HG03060 (cell line): ENCODE results near the gene HSD11B1L.
"Not testable (repeated sequence)": the region's sequence is repeated elsewhere in the genome, so short reads cannot be mapped to it uniquely, and the experiment has no call there.

Experiments used
- ATAC-seq: cut with Tn5 transposase; IDR thresholded peaks from one replicate; pipeline ENCODE4 v1.9.1; 2021; ENCODE audit warnings: low read depth, moderate number of reproducible peaks; ENCODE audit not compliant: unreplicated experiment

HSD11B1L gene

DNA sequence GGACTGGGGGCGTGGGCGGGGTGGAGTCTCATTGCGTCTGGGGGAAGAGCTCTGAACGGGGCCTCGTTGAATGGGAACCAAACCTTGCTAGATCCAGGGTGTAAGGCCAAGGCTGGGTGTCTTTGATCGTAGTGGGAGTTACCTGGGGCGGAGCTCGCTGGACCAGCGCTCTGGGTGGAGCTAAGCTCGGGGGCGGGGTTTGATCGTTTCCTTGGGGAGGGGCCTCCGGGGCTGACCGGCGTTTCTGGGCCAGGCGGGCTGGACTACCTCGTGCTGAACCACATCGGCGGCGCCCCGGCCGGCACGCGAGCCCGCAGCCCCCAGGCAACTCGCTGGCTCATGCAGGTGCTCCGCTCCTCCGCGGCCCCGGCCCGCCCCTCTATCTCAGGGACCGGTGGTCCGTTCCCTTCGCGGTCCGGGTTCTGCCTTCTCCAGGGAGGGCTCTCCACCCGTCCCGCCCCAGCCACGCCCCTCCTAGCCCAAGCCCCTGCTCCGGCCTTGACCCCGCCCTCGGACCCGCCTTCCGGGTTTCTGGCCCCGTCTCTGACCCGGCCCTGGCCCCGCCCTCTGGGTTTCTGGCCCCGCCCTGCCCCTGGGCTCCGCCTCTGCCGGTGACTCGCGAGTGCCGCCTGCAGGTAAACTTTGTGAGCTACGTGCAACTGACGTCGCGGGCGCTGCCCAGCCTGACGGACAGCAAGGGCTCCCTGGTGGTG is 6.0 kb downstream of the HSD11B1L start:
- peak; percentile 27 for ATAC-seq

GRCh38 chr19:5687360-5688198 is 6.8 kb downstream of the HSD11B1L start:
- ATAC-seq = no peak

DNA sequence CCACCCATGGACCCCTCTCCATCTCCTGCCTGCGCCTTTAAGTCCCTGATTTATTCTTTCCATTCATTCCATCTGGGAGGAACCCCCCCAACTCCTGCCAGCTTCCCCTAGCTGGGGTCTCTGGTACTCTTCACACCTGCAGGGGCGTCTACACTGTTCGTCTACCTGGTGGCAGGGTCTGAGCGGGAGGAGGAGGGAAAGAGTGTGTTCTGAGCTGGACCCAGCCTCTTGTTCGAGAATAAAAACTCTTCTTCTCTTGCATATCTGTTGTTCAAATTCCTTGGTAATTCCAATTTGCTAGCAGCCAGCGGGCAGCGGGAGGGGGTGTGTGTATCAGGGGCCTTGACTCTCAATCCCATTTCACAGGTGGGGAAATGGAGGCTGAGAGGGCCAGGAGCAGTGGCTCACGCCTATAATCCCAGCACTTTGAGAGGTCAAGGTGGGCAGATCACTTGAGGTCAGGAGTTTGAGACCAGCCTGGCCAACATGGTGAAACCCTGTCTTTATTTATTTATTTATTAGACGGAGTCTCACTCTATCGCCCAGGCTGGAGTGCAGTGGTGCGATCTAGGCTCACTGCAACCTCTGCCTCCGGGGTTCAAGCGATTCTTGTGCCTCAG is 7.5 kb downstream of the HSD11B1L start:
- not testable (repeated sequence) for ATAC-seq

- ATAC-seq = no peak
These were observed 9.5 kb downstream of the HSD11B1L start, which contains the start of gene RPL36 for GRCh38 chr19:5690125-5690954. Gene RPL36, plus strand, starts transcription at chr19:5690295. Its CDS starts 213 bp downstream, at chr19:5690508.

DNA sequence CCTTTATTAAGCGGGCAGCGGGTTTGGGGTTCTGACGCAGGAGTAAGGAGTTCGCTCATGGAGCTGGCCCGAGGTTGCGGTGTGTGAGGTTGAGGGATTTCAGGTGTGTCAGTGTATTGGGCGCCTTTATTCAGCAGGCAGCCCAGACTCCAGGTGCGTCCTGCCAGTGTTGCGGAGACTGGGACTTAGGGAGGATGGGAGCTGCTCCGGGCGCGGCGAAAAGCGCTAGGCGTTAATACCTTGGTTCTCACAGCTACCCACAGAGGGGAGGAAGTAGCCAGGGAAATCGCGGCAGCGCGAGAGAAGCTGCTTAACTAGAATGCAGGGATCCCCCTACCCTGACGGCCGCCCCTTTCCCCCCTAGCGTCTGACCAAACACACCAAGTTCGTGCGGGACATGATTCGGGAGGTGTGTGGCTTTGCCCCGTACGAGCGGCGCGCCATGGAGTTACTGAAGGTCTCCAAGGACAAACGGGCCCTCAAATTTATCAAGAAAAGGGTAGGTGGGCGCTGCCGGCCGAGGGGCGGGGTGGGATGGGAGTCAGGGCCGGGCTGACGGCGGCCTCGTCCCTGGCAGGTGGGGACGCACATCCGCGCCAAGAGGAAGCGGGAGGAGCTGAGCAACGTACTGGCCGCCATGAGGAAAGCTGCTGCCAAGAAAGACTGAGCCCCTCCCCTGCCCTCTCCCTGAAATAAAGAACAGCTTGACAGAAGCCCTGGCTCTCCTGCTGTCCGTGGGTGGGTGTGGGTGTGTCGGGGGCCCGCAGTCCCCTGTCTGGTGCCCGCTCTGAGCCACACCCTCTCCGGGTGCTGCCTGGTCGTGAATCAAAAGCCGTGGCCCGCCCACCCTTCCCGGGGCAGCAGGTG is 10.4 kb downstream of the HSD11B1L start:
- no peak for ATAC-seq

- ATAC-seq = no peak
These were observed 11.2 kb downstream of the HSD11B1L start for GRCh38 chr19:5691822-5692722.

- ATAC-seq = no peak
These were observed 11.9 kb downstream of the HSD11B1L start for GRCh38 chr19:5692723-5693194.

GRCh38 chr19:5693195-5694166 is 12.7 kb downstream of the HSD11B1L start:
- ATAC-seq = no peak

DNA sequence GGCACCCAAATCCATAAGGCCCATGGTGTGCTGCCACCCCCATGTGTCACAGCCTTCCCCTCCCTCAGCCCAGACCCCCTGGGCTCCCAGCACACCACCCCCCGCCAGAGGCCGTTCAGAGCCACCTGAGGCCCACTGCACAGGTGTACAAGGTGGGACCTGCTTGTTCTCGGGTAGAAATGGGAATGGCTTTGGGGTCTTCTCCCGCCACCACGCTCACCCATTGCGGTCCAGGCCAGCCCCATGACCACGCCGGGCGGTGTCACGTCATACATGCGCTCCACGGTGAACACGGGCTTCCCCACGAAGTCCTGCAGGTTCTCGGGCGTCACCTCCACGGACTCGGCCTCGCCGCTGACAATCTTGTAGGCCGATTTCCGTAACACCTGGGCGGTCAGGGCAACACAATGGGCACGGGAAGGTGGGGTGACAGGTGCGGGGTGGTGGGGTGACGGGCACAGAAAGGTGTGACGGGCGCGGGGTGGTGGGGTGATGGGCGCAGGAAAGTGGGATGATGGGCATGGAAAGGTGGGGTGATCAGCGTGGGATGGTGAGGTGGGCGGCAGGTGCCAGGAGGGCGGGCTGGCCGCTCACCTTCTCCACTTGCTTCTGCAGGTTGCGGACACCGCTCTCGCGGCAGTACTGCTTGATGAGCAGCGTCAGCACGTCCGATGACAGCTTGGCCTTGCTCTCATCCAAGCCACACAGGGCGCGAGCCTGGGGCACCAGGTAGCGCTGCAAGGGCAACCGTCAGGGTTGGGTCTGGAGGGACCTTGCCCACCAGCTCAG is 13.5 kb downstream of the HSD11B1L start:
- no peak for ATAC-seq

DNA sequence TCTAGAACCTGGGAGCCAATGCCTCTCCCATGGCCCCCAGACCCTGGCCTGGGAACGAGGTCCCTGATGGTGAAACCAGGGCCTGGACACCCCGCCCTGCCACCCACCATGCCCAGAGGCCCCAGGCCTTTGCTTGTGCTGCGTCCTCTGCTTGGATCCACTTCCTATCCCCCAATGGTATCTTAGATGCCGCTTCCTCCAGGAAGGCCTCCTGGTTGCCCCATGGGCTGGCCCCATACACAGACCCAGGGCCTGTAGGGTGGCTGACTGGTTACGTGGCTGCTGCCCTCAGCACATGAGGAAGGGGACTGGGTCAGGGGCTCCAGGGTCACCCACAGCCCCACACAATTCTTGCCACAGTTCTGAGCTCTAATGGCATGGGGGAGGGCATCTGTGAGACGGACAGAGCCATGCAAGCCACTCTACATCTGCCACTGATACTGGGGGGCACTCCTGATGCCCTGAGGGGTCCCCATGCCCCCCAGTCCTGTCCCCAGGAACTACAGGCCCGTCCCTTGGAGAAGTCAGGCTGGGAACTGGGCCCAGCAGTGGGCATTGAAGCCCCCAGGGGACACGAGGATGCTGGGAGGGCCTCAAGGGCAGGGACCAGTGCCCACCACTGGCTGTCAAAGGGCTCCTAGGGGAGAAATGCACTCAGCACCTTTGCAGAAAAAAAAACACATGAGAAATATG is 14.3 kb downstream of the HSD11B1L start:
- no peak for ATAC-seq

DNA sequence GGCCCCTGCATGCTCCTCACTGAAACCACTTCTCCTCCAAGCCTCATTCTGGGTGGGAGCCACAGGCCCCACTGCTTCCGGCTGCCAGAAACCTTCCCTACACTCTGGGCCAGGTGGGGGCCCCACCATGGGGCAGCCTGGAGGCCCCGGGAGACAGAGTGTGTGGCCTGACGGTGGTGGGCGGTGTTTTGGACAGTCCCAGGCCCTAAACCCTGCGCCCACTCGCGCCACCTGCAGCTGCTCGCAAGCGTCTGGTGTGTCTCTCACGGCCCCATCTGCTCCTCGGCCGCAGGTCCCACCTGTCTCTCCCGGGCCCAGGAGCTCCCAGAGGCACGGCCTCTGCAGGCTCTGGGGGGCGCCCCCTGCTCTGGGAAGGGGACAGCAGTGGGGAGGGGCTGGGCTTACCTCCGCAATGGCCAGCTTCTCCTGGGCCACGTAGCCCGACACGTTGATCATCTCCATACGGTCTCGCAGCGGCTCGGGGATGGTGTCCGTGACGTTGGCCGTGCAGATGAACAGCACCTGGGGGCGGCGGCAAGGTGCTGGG is 14.9 kb downstream of the HSD11B1L start:
- ATAC-seq = no peak

- no peak for ATAC-seq
These were observed 15.6 kb downstream of the HSD11B1L start for GRCh38 chr19:5696196-5697021.

DNA sequence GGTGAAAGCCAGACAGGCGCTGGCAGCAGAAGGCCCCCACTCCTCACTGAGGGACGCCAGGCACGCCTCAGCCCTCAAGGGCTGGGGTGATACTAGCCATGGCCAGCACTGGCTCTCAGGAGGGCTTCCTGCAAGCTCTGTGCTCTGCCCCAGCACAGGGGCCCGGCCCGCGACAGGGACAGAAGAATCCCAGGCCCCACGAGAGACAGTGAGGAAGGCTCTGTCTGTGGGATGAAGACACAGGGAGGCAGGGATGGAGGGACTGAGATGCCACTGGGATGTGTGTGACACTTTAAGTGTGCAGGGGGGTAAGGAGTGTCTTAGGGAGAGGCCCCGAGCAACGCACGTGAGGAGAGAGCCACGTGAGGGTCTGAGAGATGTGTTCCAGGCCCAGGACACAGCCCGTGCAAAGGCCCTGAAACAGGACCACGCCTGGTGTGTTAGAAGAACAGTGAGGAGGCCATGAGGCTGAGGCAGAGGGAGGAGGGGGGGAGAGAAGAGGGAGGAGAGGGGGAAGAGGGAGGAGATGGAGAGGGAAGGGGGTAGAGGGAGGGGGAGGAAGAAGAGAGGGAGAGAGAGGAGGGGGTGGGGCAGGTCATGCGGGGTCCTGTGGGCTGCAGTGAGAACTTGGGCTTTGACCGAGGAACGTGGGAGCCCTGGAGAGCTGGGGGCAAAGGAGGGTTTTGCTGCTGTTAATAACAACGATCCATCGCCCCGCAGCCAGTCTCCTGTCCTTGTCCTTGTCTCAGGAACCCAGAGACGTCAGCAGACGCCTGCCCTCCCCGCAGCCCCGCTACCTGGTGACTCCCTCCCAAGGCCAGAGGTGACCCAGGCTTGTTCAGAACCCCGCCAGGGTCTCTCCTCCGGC is 16.4 kb downstream of the HSD11B1L start:
- no peak for ATAC-seq
